SU-DHL-6 (cell line): Measurements from ENCODE around the gene CEP350.

ENCODE experiments used
- H2AFZ ChIP-seq: fragments of 200-600 bp; sonication (generic); 2 replicates; pipeline ENCODE4 v1.6.1; 2014; ENCODE audit warnings: low read depth, mild to moderate bottlenecking, moderate library complexity, mixed read lengths, antibody characterized with exemption, low read length; ENCODE audit not compliant: severe bottlenecking
- H3F3A ChIP-seq: fragments of 200-600 bp; shearing (Covaris generic); 2 replicates; pipeline ENCODE4 v1.6.0; 2016; ENCODE audit warnings: antibody characterized with exemption, mild to moderate bottlenecking; ENCODE audit not compliant: insufficient read depth
- H3K27ac ChIP-seq: fragments of 200-600 bp; sonication (generic); 2 replicates; pipeline ENCODE4 v1.5.1; 2016; ENCODE audit warnings: low read depth, mild to moderate bottlenecking, low read length, moderate library complexity, mixed read lengths
- H3K27me3 ChIP-seq: fragments of 200-600 bp; sonication (generic), shearing (Covaris generic); 2 replicates; pipeline ENCODE4 v1.6.0; 2014; ENCODE audit warnings: mild to moderate bottlenecking, low read length
- H3K36me3 ChIP-seq: fragments of 200-600 bp; sonication (generic); 2 replicates; pipeline ENCODE4 v1.6.1; 2014; ENCODE audit warnings: mild to moderate bottlenecking, low read length, mixed read lengths
- H3K4me2 ChIP-seq: fragments of 300-600, 200-600 bp; shearing (Covaris generic), sonication (generic); 2 replicates; pipeline ENCODE4 v1.6.0; 2014; ENCODE audit warnings: low read length, low read depth, mild to moderate bottlenecking; ENCODE audit not compliant: poor library complexity, severe bottlenecking
- H3K4me3 ChIP-seq: fragments of 200-600 bp; sonication (generic); 2 replicates; pipeline ENCODE4 v1.5.1; 2014; ENCODE audit warnings: antibody characterized with exemption, low read length, mild to moderate bottlenecking, mixed read lengths; ENCODE audit not compliant: insufficient read depth, poor library complexity, severe bottlenecking
- H3K79me2 ChIP-seq: fragments of 200-600 bp; sonication (generic); 2 replicates; pipeline ENCODE4 v1.6.1; 2014; ENCODE audit warnings: mild to moderate bottlenecking, low read length, moderate library complexity; ENCODE audit not compliant: insufficient read depth
- H3K9ac ChIP-seq: fragments of 200-600 bp; sonication (generic); 2 replicates; pipeline ENCODE4 v1.7.0; 2014; ENCODE audit warnings: mild to moderate bottlenecking, low read length
- H3K9me2 ChIP-seq: fragments of 200-600 bp; sonication (generic); replicated peaks from 2 replicates; pipeline ENCODE4 v1.6.1; 2014; ENCODE audit warnings: low read length; ENCODE audit not compliant: insufficient read depth
- H3K9me3 ChIP-seq: fragments of 200-600 bp; sonication (generic); 2 replicates; pipeline ENCODE4 v1.6.1; 2014; ENCODE audit warnings: low read length, mixed read lengths; ENCODE audit not compliant: insufficient read depth
- H4K20me1 ChIP-seq: fragments of 200-600 bp; sonication (generic); 2 replicates; pipeline ENCODE4 v1.6.1; 2014; ENCODE audit warnings: low read depth, mild to moderate bottlenecking, antibody characterized with exemption, low read length, moderate library complexity, mixed read lengths
- EZH2phosphoT487 ChIP-seq: fragments of 200-600 bp; sonication (generic), shearing (Covaris generic); conservative IDR thresholded peaks from 2 replicates; pipeline ENCODE4 v1.6.1; 2018; ENCODE audit warnings: mild to moderate bottlenecking, antibody characterized with exemption, low read length, moderate library complexity, mixed read lengths
- TF ChIP-seq, protein P1 (sequence below): fragments of 200-600 bp; sonication (generic); IDR thresholded peaks from one replicate; pipeline ENCODE4 v1.5.1; 2017; ENCODE audit warnings: antibody characterized with exemption, mild to moderate bottlenecking, low read length, moderate library complexity; ENCODE audit not compliant: insufficient read depth, poor library complexity, severe bottlenecking

Gene CEP350

DNA sequence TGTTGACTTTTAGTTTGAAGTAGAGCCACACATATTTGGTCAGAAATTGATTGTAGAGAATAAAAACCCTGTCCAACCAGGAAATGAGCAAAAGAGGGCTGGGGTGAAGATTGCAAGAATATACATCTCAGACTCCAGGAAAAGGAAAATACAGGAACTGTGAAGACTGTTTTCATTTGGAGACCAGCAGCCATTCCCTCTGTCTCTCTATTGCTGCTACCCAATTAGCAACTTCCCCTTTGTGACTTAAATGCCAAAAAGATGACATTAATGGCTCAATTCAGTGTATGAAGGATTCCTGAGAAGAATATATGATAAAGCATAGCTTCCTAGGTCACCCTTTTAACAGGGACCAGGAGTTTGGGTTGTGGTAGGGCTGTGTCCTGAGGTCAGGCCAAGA, 31.6 kb upstream of the CEP350 start:
- H3K9me2 ChIP-seq: no peaks in the 10 kb centered on the region
- H3K27me3 ChIP-seq: no peaks in the 10 kb centered on the region
- no peaks in the 10 kb centered on the region for H3F3A ChIP-seq
- no peak overlapping the region for H3K4me2 ChIP-seq
- no peak overlapping the region for H3K9ac ChIP-seq
- TF ChIP-seq, protein P1, sequence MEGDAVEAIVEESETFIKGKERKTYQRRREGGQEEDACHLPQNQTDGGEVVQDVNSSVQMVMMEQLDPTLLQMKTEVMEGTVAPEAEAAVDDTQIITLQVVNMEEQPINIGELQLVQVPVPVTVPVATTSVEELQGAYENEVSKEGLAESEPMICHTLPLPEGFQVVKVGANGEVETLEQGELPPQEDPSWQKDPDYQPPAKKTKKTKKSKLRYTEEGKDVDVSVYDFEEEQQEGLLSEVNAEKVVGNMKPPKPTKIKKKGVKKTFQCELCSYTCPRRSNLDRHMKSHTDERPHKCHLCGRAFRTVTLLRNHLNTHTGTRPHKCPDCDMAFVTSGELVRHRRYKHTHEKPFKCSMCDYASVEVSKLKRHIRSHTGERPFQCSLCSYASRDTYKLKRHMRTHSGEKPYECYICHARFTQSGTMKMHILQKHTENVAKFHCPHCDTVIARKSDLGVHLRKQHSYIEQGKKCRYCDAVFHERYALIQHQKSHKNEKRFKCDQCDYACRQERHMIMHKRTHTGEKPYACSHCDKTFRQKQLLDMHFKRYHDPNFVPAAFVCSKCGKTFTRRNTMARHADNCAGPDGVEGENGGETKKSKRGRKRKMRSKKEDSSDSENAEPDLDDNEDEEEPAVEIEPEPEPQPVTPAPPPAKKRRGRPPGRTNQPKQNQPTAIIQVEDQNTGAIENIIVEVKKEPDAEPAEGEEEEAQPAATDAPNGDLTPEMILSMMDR: no peak
- no peak for TF ChIP-seq EZH2phosphoT487
- no peak overlapping the region for H3K27ac ChIP-seq
- H3K36me3 ChIP-seq: no peaks in the 10 kb centered on the region; the same call in 1 of the 2 replicates
- no peaks in the 10 kb centered on the region for H4K20me1 ChIP-seq
- H3K4me3 ChIP-seq: no peak overlapping the region
- H2AFZ ChIP-seq: no peak overlapping the region
- no peaks in the 10 kb centered on the region for H3K9me3 ChIP-seq
- H3K79me2 ChIP-seq: no peaks in the 10 kb centered on the region

DNA sequence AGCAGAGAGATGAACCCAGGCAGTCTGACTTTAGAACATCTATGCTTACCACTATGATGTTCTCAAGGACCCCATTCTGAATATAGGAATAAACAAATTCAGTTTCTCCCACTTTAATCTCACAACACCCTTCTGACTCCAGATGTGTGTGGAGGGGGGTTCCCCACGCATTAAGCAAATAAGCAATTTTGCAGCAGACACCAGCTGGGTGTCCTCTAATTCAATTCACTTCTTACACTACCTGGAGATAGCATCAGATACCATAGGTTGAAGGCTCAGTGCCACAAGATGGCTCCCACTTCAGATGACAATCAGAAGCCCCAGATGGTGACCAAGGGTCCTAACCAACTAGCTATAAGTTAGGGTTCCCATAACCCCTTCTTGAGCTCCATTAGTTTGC, 30.3 kb upstream of the CEP350 start:
- Histone ChIP-seq H3K27ac (no peak overlapping the region), H3K9me3 (no peaks in the 10 kb centered on the region), H3K27me3 (no peaks in the 10 kb centered on the region), H2AFZ (no peak overlapping the region), H4K20me1 (no peaks in the 10 kb centered on the region), H3K9ac (no peak overlapping the region), H3K4me3 (no peak overlapping the region), H3F3A (no peaks in the 10 kb centered on the region), H3K79me2 (no peaks in the 10 kb centered on the region), H3K4me2 (no peak overlapping the region), H3K36me3 (no peaks in the 10 kb centered on the region), H3K9me2 (no peaks in the 10 kb centered on the region)
- TF ChIP-seq, protein P1: no peak
- TF ChIP-seq EZH2phosphoT487: no peak

DNA sequence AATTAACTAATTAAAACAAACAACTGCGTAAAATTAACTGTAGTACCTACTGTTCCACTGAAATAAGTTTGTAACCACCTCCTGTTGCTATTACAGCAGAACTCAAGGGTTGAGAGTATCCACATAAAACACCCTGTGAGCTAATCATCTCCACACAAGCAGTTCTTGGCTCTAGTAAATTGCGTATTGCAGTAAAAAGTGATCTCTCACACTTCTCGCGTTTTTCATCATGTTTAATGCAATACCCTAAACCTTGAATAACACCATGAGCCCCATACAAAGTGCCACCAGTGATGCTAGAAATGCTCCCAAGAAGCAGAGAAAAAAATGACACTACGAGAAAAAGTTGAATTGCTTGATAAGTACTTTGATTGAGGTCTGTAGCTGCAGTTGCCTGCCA, 29.3 kb upstream of the CEP350 start:
- Histone ChIP-seq H3F3A (no peaks in the 10 kb centered on the region), H3K79me2 (no peaks in the 10 kb centered on the region), H3K9me2 (no peaks in the 10 kb centered on the region), H3K36me3 (no peaks in the 10 kb centered on the region), H2AFZ (no peak overlapping the region), H3K9me3 (no peaks in the 10 kb centered on the region), H3K27me3 (no peaks in the 10 kb centered on the region), H3K4me3 (no peak overlapping the region), H3K27ac (no peak overlapping the region), H4K20me1 (no peaks in the 10 kb centered on the region), H3K9ac (no peak overlapping the region), H3K4me2 (no peak overlapping the region)
- TF ChIP-seq EZH2phosphoT487: no peak
- TF ChIP-seq, protein P1: no peak
